H54 (cell line): ENCODE measurements around the gene BRSK2.

Experiments used
- DNase-seq: peaks from one replicate; pipeline ENCODE4 v3.0.0; 2011; ENCODE audit warnings: low spot score, mixed read lengths; ENCODE audit not compliant: insufficient read length
- FAIRE-seq: peaks from 3 replicates; lab custom pipeline; 2011; peaks lifted over from hg19 to GRCh38; lab: Jason Lieb, UNC
- POLR2A ChIP-seq: IDR thresholded peaks from 2 replicates; pipeline ENCODE4 v1.6.1; 2011; ENCODE audit warnings: low read depth, mild to moderate bottlenecking, low read length

The BRSK2 gene

DNA sequence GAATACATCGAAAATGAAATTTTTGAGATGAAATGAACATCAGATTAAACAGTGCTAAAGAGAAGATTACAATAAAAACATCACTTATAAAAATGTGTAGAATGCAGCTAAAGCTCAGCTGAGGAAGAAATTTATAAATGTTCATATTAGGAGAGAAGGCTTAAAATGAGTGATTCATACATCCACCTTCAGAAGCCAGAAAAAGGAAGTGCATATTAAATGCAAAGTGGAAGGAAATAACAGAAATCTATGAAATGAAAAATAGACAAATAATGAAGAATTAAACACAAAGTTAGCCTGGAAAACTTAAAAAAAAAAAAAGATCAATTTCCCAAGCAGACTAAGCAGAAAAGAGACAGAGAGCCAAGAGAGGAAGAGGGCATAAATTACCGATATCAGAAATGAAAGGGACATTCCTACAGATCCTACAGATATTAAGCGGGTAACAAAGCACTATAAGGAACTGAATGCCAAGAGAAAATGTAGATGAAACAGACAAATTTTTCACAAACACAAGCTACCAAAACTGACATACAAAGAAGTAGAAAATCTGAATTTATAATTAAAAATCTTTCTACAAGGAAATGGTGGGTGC lies 104.0 kb downstream of the BRSK2 start:
- FAIRE-seq = no peak
- no peak for DNase-seq
- TF ChIP-seq POLR2A = no peak

DNA sequence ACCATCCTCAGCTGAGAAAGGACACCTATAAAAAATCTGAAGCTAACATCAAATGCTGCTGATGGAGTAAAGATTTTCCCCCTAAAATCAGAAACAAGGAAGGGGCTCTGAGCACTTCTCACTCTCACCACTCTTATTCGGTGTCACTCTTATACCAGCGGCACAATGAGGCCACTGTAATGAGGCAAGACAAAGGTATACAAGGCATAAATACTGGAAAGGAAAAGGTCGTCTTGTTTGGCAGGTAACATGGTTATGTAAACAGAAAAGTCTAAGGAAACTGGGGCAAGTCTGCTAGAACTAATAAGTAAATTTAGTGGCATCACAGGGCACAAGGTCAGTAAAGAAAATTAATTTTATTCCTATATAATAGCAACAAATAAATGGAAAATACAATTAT lies 104.9 kb downstream of the BRSK2 start:
- DNase-seq (no peak), FAIRE-seq (no peak)
- TF ChIP-seq POLR2A = no peak

DNA sequence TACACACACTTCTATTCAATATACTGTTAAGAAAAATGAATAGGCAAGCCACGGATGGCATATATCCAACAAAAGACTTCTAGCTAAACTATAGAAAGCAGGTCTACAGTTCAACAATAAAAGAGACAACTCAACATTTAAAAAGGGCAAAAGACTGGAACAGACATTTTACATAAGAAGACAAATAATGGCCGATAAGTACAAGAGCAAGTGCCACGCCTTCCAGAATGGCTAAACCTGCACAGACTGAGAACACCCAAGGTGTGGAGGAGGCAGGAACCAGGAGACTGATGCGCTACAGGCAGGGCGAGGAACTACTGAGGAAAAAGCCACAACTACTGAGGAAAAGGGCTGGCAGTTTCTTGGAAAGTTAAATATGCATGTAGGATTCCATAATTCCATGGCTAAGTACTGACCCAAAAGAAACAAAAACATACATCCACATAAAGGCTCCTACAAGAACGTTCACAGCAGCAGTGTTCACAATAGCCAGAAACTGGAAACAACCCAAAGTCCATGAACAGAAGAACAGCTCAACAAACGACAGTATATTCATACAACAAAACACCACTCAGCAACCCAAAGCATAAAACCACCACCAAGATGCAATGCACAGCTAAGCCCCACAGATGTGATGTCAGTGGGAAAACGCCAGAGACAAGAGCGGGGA lies 106.5 kb downstream of the BRSK2 start:
- no peak for FAIRE-seq
- no peak for DNase-seq
- no peak for TF ChIP-seq POLR2A

DNA sequence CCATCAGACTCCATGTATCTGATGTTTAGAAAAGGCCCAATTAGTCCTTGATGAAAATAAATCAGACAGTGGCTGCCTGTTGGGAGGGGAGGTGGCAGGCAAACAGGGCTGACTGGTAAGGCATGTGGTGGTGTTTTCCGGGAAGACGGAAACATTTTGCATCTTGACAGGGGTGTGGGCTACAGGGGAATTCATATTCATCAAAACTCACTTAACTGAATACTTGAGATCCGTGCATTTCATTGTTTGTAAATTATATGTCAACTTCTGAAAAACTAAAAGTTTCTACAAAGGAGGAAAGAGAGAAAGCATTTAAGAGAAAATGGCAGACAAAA lies 107.0 kb downstream of the BRSK2 start:
- no peak for FAIRE-seq

DNA sequence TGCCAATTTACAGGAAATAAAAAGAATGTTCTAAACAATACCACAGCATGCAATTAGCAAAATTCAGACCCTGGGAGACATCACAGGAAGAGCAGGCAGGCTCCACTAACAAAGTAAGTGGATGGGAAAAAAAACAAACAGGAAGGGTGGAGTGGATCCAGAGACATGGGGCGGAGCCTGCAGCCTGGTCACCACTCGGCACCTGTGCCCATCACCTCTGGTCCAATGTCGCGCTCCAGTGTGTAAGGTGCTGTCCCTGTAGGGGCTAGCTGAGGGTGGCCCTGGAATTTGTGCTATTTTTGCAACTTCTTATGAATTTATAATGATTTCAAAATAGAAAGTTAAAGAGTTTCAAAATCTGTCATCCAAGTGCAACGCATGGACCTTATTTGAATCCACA lies 107.9 kb downstream of the BRSK2 start:
- TF ChIP-seq POLR2A = no peak
- DNase-seq = no peak
- no peak for FAIRE-seq

More for the DNA sequence above, 107.0 kb downstream of the BRSK2 start:
- TF ChIP-seq POLR2A = no peak
- no peak for DNase-seq

DNA sequence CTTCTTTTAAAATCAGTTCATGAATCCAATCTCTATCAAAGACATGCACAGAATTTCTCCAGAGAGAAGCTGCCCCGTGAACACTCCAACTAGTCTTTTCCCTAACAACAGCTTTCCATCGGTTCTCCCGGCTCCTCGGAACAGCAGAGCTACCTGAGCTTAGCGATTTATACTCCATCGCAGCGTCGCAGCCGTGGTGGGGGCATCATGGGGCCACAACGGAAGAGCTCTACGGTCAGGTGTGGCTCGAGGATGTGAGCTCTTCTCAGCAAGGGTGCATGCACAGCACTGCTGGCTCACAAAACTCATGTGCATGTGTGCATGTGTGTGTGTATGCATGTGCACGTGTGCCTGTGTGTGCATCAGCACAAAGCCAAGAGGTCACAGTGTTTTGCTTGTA lies 108.5 kb downstream of the BRSK2 start:
- no peak for TF ChIP-seq POLR2A
- DNase-seq (no peak), FAIRE-seq (no peak)

DNA sequence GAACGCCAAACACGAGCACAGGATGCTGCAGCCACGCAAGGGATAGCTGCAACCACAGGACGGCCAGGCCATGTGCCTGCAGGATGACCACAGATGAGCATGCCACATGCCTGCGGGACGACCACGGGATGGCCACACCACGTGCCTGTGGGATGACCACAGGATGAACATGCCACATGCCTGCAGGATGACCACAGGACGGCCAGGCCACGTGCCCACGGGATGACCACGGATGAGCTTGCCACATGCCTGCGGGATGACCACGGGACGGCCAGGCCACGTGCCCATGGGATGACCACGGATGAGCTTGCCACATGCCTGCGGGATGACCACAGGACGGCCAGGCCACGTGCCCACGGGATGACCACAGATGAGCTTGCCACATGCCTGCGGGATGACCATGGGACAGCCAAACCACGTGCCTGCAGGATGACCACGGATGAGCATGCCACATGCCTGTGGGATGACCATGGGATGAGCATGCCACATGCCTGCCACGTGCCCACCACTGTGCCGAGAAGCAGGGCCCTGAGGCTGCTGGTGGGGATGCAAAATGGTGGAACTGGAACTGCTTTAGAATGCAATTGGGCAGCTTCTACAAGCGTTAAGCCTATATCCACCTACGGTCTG lies 109.6 kb downstream of the BRSK2 start:
- no peak for DNase-seq
- no peak for TF ChIP-seq POLR2A
- FAIRE-seq = no peak

DNA sequence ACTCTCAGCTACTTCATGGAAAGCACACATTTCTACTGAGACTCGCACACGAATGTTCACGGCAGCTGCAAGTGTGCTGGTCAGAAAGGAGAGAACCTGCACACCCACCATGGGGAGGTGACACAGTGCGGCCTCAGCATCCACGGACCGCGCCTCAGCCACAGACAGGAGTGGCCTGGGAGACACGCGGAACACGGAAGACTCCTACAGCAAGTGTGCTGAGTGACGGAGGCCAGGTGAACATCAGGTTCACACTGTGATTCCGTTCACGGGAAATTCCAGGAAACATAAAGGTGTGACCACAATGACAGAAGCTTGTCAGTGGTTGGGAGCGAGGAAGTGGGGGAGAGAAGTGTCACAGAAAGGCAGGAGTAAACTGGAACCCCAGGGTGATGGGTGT lies 110.2 kb downstream of the BRSK2 start:
- FAIRE-seq (no peak), DNase-seq (no peak)
- no peak for TF ChIP-seq POLR2A

DNA sequence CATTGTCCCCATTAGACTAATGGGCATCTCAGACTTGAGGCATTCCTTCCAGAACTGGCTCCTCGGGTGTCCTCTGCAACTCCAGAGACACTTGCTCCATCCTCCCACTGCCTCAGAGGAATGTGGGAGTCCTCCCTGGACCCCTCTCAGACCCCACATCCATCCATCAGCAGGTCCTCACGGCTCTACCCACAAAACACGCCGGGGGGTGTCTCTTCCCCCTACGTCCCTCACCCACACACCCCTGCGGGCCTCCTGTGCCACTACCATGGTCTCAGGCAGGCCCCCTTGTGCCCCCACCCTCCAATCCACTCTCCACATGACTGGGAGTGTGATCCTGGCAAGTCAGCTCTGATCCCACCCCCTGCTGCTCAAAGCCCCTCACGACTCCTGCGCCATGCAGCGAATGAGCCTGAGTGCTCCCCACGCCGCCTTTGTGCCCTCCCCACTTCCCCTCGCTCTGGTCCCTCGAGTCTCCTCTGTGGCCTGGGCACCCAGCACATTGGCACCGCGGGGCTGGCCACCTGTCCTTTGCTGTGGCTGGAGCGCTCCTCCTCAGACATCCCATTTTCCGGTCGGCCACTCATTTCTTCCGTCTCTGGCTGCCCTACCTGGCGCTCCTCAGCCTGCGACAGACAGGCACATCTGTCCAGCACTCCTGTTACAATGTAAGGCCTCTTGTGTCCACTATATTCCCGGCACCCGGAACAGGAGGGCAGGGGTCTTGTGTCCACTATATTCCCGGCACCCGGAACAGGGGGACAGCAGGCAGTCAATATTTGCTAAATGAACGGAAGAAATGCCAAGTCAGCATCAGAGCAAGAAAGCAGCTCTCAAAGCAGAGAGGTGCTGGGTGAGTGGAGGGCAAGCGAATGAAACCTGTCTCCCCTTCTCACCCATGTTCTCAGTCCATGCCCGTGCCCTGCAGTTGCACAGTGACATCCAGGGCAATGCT lies 111.0 kb downstream of the BRSK2 start:
- TF ChIP-seq POLR2A = no peak

DNA sequence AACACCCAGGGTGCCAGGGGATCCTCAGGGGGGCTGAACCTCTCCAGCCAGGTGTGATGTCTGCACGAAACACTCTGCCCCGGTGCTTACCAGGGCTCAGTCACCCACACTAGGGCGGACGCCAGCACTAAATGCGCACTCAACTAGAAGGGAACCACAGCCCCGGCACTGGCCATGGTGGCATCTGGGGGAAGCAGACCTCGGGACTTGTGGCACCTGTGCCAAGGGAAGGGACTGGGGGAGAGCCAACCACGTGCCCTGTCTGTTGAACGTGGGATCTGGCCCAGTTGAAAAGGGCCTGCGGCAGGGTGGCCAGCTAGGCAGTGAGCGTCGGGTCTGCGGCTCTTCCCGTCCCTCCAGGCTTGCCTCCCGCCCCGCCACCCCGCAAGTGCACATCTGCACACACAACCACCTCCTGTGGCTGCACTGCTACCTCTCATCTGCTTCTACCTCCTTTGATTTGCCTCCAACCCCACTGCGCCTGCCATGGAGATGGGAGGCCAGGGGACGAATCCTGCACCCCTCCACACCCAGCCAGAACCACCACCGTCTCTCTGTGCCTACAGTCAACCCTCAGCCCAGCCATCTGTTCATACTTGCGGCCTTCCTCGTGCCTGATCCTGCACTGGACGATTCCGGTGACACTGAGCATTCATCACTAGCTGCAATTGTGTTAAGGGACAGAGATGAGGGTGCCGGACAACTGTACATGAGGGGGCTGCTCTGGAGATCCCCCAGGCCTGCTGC lies 111.9 kb downstream of the BRSK2 start:
- DNase-seq (no peak), FAIRE-seq (no peak)
- TF ChIP-seq POLR2A = no peak

More for the DNA sequence above, 111.0 kb downstream of the BRSK2 start:
- FAIRE-seq (no peak), DNase-seq (no peak)

DNA sequence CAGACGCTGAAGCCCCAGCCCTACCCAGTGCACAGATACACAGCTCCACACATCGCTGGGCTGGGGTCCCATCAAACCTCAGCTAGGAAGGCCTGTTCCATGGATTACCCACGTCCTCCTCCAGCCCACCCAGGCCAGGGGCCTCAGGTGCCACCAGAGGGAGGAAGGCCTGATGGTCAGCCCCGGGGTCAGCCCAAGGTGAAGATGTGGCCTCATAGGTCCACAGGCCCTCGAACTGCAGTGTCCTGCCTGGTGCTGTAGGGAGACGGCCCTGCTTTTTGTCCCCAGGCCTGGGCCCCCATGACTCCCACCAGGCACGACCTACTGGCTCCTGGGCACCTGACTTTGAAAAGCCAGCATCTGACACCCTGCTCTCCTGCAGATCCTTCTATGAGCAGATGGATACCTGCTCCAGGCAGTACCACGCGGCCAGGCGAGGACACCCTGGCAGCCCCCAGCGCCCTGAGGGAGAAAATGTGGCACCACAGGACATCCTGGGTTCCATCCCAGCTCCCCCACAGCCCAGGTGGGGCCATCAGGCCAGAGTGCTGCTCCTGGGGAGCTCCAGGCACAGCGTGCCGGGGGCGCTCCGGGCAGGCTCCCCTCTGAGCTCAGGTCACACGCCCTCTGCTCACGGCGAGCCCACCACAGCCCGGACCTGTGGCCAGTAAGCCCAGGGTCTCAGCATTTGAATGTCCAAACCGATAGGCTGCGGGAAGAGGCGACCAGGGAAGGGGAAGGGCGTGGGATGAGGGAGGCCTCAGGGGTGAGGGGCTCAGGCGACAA lies 112.6 kb downstream of the BRSK2 start:
- no peak for TF ChIP-seq POLR2A
- DNase-seq (no peak), FAIRE-seq (no peak)

DNA sequence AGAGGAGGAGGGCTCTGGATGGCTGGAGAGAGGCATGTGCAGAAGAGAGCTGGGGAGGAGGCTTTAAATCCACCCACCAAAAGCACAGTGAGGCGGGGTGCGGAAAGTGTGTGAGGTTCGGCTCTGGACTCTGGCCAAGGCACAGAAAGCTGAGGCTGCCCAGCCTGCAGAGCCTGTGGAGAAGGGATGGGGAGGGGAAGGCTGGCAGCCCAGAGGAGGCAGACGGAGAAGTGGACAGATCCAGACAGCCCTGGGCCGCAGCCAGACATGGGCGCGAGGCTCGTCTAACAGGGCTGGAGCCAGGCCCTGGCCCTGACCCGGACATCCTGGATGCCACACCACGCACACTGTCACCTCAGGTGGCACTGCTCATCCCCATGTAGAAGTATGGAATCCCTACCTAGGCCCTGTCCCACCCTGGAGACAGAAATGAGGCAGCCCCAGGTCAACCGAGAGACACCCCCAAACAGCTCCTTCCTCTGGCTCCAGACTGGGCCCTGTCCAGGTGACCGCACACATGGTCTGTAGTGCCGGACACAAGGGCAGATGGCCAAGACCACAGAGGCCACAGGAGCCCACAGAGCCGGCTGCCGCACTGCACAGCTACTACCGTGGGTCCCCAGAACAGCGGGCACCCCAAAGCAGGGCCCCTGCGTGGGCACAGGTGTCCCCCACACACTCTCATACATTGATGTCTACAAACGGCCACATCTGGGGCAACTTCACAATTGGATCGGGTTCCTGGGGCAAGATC lies 113.4 kb downstream of the BRSK2 start:
- TF ChIP-seq POLR2A = no peak
- DNase-seq (no peak), FAIRE-seq (no peak)
